NCI-H524 treated with DMSO at 0.1 percent for 48 hours (cell line): ENCODE measurements around the gene LUZP2.

Experiments
- DNase-seq: peaks from one replicate; lab custom pipeline; 2025; lab: John Stamatoyannopoulos, UW

LUZP2 gene

GRCh38 chr11:24496736-24497725 lies at the start of gene LUZP2:
Gene LUZP2, plus strand, starts transcription at chr11:24497053.
- no peak for DNase-seq

- no peak for DNase-seq
Measured at GRCh38 chr11:24453129-24453718, 43.6 kb upstream of the LUZP2 start.

- DNase-seq = no peak
Measured at GRCh38 chr11:24457985-24458384, 38.9 kb upstream of the LUZP2 start.

GRCh38 chr11:24470431-24470830 lies 26.4 kb upstream of the LUZP2 start:
- DNase-seq = no peak

GRCh38 chr11:24471084-24471483 lies 25.8 kb upstream of the LUZP2 start:
- DNase-seq = no peak

- DNase-seq = no peak
Measured at GRCh38 chr11:24478718-24479117, 18.1 kb upstream of the LUZP2 start.

GRCh38 chr11:24489477-24489876 lies 7.4 kb upstream of the LUZP2 start:
- DNase-seq = no peak

- DNase-seq = no peak
Measured at GRCh38 chr11:24496386-24496735, 492 bp upstream of the LUZP2 start.

- no peak for DNase-seq
Measured at GRCh38 chr11:24497831-24498230, 978 bp downstream of the LUZP2 start.

GRCh38 chr11:24502425-24502824 lies 5.6 kb downstream of the LUZP2 start:
- no peak for DNase-seq

GRCh38 chr11:24509114-24509513 lies 12.3 kb downstream of the LUZP2 start:
- no peak for DNase-seq

- no peak for DNase-seq
Measured at GRCh38 chr11:24511511-24511910, 14.7 kb downstream of the LUZP2 start.

GRCh38 chr11:24513479-24514218 lies 16.8 kb downstream of the LUZP2 start:
- DNase-seq = no peak

- no peak for DNase-seq
Measured at GRCh38 chr11:24514219-24514594, 17.4 kb downstream of the LUZP2 start.

- DNase-seq = no peak
Measured at GRCh38 chr11:24515632-24516031, 18.8 kb downstream of the LUZP2 start.

GRCh38 chr11:24516638-24517037 lies 19.8 kb downstream of the LUZP2 start:
- no peak for DNase-seq

GRCh38 chr11:24521601-24522000 lies 24.7 kb downstream of the LUZP2 start:
- no peak for DNase-seq

- DNase-seq = no peak
Measured at GRCh38 chr11:24524156-24524555, 27.3 kb downstream of the LUZP2 start.

- DNase-seq = no peak
Measured at GRCh38 chr11:24531528-24531927, 34.7 kb downstream of the LUZP2 start.

- DNase-seq = no peak
Measured at GRCh38 chr11:24543771-24544170, 46.9 kb downstream of the LUZP2 start.

GRCh38 chr11:24556693-24557092 lies 59.8 kb downstream of the LUZP2 start:
- no peak for DNase-seq

GRCh38 chr11:24559315-24559714 lies 62.5 kb downstream of the LUZP2 start:
- DNase-seq = no peak

- no peak for DNase-seq
Measured at GRCh38 chr11:24560324-24560723, 63.5 kb downstream of the LUZP2 start.
